Measurements from ENCODE around the gene ASTN2.

Gene ASTN2

DNA sequence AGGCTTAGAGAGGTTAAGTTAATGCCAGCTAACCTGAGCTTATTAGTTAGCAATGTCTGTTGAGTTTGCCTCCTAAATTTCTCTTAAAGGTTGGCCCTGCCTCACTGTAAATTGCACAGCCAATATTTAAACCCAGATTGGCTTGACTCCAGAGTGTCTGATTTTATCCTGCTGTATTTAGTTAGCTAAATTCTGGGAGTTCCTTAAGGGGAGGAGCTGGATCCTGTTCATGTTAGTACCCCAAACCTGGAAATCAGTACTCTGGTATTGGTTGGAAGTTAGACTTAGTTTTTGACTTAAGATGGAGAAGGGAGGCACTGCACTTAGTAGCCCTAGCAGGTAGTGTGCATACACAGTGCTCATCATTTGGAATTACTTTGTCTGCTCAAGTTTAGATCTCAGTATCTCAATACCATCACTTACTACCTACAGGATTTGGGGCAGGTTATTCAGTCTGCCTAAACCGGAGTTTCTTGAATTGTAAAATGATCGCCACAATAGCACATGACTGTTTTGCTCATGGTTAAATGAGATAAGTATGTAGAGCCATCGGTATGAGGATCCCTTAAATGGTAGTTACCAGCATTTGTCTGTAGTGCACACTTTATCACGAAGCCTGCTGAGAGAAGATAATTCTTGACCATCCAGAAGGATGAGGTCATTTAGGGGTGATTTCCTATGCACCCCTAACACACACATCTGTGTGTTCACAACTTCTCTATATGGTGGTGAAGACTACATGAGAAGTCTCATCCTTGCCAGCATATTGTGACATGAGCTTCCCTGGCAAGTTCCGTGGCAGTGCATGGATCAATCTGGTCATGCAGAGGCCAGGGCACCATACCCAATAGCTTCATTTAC is 992.5 kb downstream of the ASTN2 start:
- DNase-seq (ENCODE audit: low spot score) = no peak

DNA sequence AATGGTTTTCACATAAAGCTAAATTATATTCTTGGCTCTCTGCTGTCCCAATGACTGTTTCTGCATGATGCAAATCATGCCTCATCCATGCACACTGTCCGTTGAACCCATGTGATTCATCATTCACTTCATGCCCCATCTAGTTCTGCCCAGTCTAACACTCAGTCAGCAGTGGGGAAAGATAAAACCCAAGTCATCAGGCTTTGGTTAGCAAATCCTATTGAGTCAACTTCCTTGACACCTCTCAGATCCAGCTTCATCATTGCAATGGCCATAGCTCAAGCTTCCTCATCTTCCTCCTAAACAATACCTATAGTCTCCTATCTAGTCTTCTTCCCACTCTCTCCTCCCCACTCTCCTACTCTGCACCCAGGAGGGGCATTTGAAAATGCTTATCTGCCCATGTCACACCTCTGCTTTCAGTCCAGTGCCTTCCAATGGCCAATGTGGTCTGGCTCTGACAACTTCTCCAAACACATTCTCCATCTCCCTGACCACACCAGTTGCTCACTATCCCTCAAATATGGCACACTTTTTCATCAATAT is 993.8 kb downstream of the ASTN2 start:
- DNase-seq (ENCODE audit: low spot score) = peak; percentile 87

DNA sequence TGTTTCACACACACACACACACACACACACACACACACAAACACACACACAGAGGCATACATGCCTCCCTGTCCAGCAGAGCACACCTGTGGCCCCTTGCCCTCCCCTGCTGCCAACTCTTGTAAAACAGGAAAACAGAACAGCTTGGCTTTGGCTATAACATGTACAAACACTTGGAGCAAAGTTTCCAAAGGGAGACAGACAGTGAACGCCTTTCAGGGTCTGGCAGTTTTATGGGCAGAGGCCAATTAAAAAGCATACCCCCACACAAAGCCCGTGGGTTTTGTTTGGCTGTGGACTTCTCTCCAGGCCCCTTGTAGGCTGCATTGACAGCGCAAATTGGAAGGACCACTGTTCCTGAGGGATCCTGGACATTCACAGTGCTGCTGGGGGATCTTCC is 995.7 kb downstream of the ASTN2 start:
- DNase-seq (ENCODE audit: low spot score) = no peak

DNA sequence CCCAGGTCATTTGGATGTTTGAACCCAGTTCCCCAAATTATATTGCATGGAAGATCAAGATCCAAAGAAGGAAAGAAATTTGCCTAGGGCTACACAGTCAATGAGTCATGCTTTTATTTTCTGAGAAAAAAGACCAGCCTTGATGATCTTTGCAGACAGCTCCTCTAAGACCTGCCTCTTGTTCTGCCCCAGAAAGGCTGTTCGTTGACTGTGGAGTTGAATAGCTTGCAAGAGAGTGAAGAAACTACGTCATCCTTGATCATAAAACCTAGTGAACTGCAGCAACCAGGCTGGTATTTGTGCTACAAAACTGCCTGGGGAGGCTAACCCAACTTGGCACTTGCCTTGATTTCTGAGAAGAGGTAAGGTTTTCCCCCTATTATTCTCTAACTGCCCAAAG is 997.4 kb downstream of the ASTN2 start:
- DNase-seq (ENCODE audit: low spot score) = peak; percentile 82

- DNase-seq (ENCODE audit: low spot score) = no peak
These were observed 998.4 kb downstream of the ASTN2 start for GRCh38 chr9:116416421-116416820.

GRCh38 chr9:116414374-116414773 is 1000.5 kb downstream of the ASTN2 start:
- no peak for DNase-seq (ENCODE audit: low spot score)

DNA sequence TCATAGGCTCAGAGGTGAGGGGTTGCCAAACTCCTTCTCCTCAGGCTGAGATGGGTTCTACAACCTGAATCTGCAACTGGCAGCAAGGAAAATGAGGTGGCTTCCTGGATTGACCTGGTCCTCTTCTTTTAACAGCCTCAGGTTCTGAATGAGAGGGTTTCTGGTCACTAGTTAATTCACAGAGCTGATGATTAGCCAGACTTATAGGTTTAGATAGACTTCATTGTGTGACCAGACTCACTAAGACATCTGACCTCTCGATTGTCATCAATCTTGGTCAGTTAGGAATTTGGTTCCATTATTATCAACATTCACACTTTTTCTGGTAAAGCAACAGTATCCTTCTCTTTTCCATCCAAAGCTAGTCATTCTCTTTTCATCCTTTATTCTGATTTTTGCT is 1003.4 kb downstream of the ASTN2 start:
- DNase-seq (ENCODE audit: low spot score) = peak; percentile 22

GRCh38 chr9:116409638-116410037 is 1005.2 kb downstream of the ASTN2 start:
- DNase-seq (ENCODE audit: low spot score) = no peak

GRCh38 chr9:116409129-116409528 is 1005.7 kb downstream of the ASTN2 start:
- no peak for DNase-seq (ENCODE audit: low spot score)

DNA sequence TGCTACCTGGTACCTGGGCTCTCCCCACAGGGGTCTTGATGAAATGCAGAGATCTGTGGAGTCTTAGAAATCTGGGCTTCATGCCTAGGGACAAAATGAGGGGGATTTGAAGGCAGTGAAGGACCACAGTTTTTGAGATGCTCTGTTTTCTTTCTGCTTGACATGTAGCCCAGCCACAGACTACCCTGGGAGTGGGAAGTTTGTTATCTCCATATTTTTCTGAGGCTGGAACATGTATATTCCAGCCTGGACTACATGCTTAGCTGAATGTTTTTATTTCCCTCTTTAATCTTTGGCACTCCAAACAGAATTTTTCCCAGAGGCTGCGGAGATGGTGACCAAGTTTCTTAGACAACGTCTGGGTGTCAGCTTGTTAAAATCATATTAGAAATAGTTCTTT is 1008.4 kb downstream of the ASTN2 start:
- DNase-seq (ENCODE audit: low spot score) = no peak

DNA sequence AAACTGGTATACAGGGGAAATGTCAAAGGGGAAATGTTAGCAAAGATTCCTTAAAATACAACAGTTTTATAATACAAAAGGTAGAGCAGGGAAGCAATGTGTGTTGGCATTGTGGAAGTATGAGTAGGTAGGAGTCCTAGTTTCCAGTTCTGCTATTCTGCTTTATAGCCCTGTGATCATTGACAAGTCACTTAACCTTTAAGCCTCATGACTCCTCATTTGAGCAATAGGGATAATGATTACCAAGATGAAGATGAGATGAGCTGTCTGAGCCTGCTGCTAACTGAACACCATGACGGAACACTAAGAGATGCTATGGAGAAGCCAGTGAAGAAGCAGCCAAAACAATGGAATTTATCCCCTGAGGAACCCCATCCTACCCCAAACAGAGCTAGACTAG is 1009.5 kb downstream of the ASTN2 start:
- peak; percentile 92 for DNase-seq (ENCODE audit: low spot score)

- no peak for DNase-seq (ENCODE audit: low spot score)
These were observed 1010.6 kb downstream of the ASTN2 start for GRCh38 chr9:116404228-116404627.

GRCh38 chr9:116403171-116403570 is 1011.7 kb downstream of the ASTN2 start:
- no peak for DNase-seq (ENCODE audit: low spot score)

DNA sequence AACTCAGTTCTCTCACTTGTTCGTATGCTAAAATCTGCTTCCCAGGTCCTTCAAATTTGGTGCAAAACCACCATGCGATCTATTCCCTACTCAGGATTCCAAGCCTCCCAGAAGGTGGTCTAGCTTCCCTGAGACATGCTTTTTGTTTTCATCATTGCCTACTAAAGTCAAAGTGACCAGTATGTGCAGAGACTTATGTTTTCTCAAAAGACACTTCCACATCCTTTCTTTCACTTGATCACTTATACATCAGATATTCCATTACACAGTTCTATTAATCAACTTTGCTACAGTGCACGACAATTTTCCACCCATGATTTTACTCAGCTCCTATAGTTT is 1019.2 kb downstream of the ASTN2 start:
- no peak for DNase-seq (ENCODE audit: low spot score)

- no peak for DNase-seq (ENCODE audit: low spot score)
These were observed 1019.8 kb downstream of the ASTN2 start for GRCh38 chr9:116394894-116395698.

DNA sequence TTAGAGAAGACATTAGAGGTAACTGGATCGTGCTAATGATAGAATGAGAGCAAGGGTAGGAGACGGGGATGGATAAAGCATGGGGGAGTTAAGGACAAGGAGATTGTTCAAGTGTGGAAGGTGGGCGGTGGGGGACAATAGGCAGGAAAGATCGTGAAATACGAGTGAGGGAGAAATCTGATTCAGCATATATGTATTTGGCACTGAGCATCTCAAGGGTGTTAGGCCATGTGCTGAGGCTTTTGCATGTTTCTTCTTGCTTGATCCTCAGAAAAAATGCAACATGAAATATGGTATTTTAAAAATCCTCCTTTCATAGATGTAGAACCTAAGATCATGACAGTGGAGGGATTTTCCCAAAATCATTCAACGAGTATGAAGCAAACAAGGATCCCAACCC is 1020.8 kb downstream of the ASTN2 start:
- DNase-seq (ENCODE audit: low spot score) = no peak

- no peak for DNase-seq (ENCODE audit: low spot score)
These were observed 1021.7 kb downstream of the ASTN2 start for GRCh38 chr9:116393198-116393597.

- DNase-seq (ENCODE audit: low spot score) = peak; percentile 92
These were observed 1023.5 kb downstream of the ASTN2 start for GRCh38 chr9:116391306-116391900.

DNA sequence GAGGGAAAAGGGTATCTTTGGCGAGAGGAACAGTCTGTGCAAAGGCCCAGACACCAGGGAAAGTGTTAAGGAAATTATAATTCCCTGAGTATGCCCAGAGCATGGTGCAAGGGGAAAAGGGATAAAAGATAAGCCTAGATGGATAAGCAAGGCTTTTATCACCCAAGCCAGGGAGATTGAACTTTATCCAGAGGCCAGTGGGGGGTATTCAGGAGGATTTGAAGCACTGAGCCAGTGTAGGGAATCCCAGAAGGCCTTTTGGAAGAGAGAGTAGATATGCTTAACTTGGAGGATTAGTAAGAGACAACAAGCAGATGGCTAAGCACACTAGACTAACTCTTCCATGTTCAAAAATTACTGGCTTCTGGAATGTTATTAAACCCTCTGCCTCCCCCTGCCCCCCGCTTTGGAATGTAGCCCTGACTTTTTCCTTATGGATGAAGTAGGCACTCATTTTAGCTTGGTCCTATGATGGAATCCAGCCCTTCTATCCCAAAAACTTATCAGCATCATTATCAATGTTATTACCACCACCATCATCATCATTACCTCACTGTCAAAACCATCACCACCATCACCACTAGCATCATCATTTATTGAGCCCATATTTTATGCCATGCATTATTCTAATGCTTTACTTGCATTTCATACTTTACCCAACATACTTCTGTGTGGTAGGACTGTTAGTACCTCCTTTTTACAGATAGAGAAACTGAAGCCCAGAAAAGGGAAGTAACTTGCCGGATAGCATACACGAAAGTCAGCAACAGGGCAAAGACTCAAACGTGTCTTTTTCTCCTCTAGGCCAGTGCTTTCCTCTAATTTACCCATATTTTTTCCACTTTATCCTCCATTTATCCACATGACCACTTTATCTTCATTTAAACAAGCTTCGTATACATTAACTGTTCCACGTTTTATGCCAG is 1024.3 kb downstream of the ASTN2 start:
- DNase-seq (ENCODE audit: low spot score) = no peak

DNA sequence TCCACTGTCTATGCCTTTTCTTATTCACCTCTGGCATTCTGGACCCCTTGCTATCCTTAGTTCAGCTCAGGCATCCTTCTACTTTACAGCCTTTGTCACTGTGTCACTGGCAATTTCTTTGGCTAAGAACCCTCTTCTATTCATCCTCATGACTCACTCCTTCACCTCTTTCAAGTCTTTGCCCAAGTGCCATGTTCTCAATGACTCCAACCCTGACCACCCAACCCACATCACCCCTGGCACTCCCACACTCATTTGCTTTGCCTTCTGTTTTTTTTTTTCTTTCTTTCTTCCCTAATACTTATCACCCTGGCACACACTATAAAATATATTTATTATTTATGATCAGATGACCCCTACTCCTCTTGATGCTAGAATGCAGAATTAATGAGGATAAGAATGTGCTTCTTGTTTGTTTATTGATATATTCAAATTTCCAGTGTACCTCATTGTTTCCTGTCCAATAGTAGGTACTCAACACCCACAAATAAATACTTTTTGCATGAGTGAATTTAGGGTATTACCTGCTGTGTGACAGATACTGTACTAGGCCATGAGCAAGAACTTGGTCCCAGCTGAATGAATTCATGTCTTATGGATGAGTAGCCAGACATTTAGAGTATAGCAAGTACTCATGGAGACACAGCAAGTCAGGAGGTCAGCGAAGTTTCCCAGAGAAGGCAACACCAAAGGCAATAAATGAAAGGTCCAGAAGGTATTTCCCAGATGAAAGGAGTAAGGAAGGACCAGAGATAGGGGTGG is 1025.1 kb downstream of the ASTN2 start:
- peak; percentile 96 for DNase-seq (ENCODE audit: low spot score)

Data from kidney tubule cell (primary cell).